ENCODE measurements around the gene SCUBE1.

The SCUBE1 gene

GRCh38 chr22:43343262-43343669 lies at the start of gene SCUBE1:
TSS of gene SCUBE1 (minus strand) at chr22:43343372. CDS start at chr22:43343261, 111 bp downstream.
- peak; percentile 51 for DNase-seq

GRCh38 chr22:43392385-43392989 lies 49.3 kb upstream of the SCUBE1 start:
- DNase-seq: no peak

GRCh38 chr22:43391306-43391705 lies 48.1 kb upstream of the SCUBE1 start:
- DNase-seq: no peak

GRCh38 chr22:43390872-43391271 lies 47.7 kb upstream of the SCUBE1 start:
- no peak for DNase-seq

- DNase-seq: no peak
Observed at GRCh38 chr22:43390166-43390565, 47.0 kb upstream of the SCUBE1 start.

- DNase-seq: no peak
Observed at GRCh38 chr22:43389227-43389836, 46.2 kb upstream of the SCUBE1 start.

GRCh38 chr22:43388420-43388851 lies 45.3 kb upstream of the SCUBE1 start:
- DNase-seq: peak; percentile 76

GRCh38 chr22:43387815-43388214 lies 44.6 kb upstream of the SCUBE1 start:
- DNase-seq: no peak

- peak; percentile 79 for DNase-seq
Observed at GRCh38 chr22:43385770-43386641, 42.8 kb upstream of the SCUBE1 start.

- no peak for DNase-seq
Observed at GRCh38 chr22:43384863-43385262, 41.7 kb upstream of the SCUBE1 start.

GRCh38 chr22:43381693-43382092 lies 38.5 kb upstream of the SCUBE1 start:
- no peak for DNase-seq

GRCh38 chr22:43377896-43378704 lies 34.9 kb upstream of the SCUBE1 start:
- no peak for DNase-seq

- DNase-seq: no peak
Observed at GRCh38 chr22:43377548-43377895, 34.4 kb upstream of the SCUBE1 start.

GRCh38 chr22:43376765-43377547 lies 33.8 kb upstream of the SCUBE1 start:
- peak; percentile 14 for DNase-seq

- no peak for DNase-seq
Observed at GRCh38 chr22:43375951-43376455, 32.8 kb upstream of the SCUBE1 start.

GRCh38 chr22:43370036-43370435 lies 26.9 kb upstream of the SCUBE1 start:
- DNase-seq: no peak

GRCh38 chr22:43365715-43366440 lies 22.7 kb upstream of the SCUBE1 start:
- no peak for DNase-seq

GRCh38 chr22:43364169-43364435 lies 20.9 kb upstream of the SCUBE1 start:
- DNase-seq: no peak

- no peak for DNase-seq
Observed at GRCh38 chr22:43363315-43364168, 20.4 kb upstream of the SCUBE1 start.

- no peak for DNase-seq
Observed at GRCh38 chr22:43360576-43360975, 17.4 kb upstream of the SCUBE1 start.

- no peak for DNase-seq
Observed at GRCh38 chr22:43356881-43357280, 13.7 kb upstream of the SCUBE1 start.

All from CD4-positive, alpha-beta T cell treated with Interleukin-17A for 4 hours (primary cell).